Neutrophil (primary cell): ENCODE results near the gene CCDC178.

Experiments used
- H3K27ac ChIP-seq: fragments of 200-600 bp; sonication (generic); 2 replicates; pipeline ENCODE4 v1.5.1; 2016; ENCODE audit warnings: mild to moderate bottlenecking, moderate library complexity
- H3K27me3 ChIP-seq: fragments of 200-600 bp; sonication (generic); 2 replicates; pipeline ENCODE4 v1.6.0; 2016; ENCODE audit warnings: mild to moderate bottlenecking
- H3K36me3 ChIP-seq: fragments of 200-600 bp; sonication (generic); 2 replicates; pipeline ENCODE4 v1.5.1; 2017
- H3K4me1 ChIP-seq, 2 experiments: fragments of 200-600 bp in 1 of 2; sonication (generic) in 1 of 2; 1 replicate in 1 of 2; 2 replicates in 1 of 2; pipeline versions ENCODE4 v1.5.1 to v1.6.1; 2013 to 2016; ENCODE audit warnings: low read depth in 1 of 2, low read length in 1 of 2, mild to moderate bottlenecking in 1 of 2, moderate library complexity in 1 of 2; ENCODE audit not compliant: control insufficient read depth in 1 of 2, insufficient read depth in 1 of 2
- H3K4me3 ChIP-seq, 2 experiments: fragments of 200-600 bp in 1 of 2; sonication (generic) in 1 of 2; 1 replicate in 1 of 2; 2 replicates in 1 of 2; pipeline ENCODE4 v1.5.1; 2013 to 2016; ENCODE audit warnings: low read depth in 1 of 2, low read length in 1 of 2, mild to moderate bottlenecking in 1 of 2, moderate library complexity in 1 of 2
- H3K9me3 ChIP-seq: fragments of 200-600 bp; sonication (generic); 2 replicates; pipeline ENCODE4 v1.5.1; 2016
- CTCF ChIP-seq: fragments of 200-600 bp; sonication (generic); IDR thresholded peaks from 2 replicates; pipeline ENCODE4 v1.5.1; 2016; ENCODE audit warnings: antibody characterized with exemption

The CCDC178 gene

GRCh38 chr18:32919799-32920198, 520.7 kb downstream of the CCDC178 start:
- no peaks in the 10 kb centered on the region for H3K9me3 ChIP-seq
- H3K36me3 ChIP-seq = no peaks in the 10 kb centered on the region
- no peak for TF ChIP-seq CTCF
- H3K4me3 ChIP-seq = no peak overlapping the region
- no peaks in the 10 kb centered on the region for H3K27me3 ChIP-seq
- H3K27ac ChIP-seq = no peak overlapping the region
- H3K4me1 ChIP-seq = no peaks in the 10 kb centered on the region

GRCh38 chr18:32918692-32919250, 521.8 kb downstream of the CCDC178 start:
- Histone ChIP-seq H3K27me3 (no peaks in the 10 kb centered on the region), H3K4me3 (no peak overlapping the region), H3K36me3 (no peaks in the 10 kb centered on the region), H3K27ac (no peak overlapping the region), H3K4me1 (no peaks in the 10 kb centered on the region), H3K9me3 (no peaks in the 10 kb centered on the region)
- TF ChIP-seq CTCF = no peak

- Histone ChIP-seq H3K36me3 (no peaks in the 10 kb centered on the region), H3K27me3 (no peaks in the 10 kb centered on the region), H3K4me3 (no peak overlapping the region), H3K4me1 (no peaks in the 10 kb centered on the region), H3K27ac (no peak overlapping the region), H3K9me3 (no peaks in the 10 kb centered on the region)
- TF ChIP-seq CTCF = no peak
Observed at GRCh38 chr18:32915516-32915915, 525.0 kb downstream of the CCDC178 start.

GRCh38 chr18:32911660-32912284, 528.7 kb downstream of the CCDC178 start:
- H3K27me3 ChIP-seq = no peaks in the 10 kb centered on the region
- no peak overlapping the region for H3K27ac ChIP-seq
- no peaks in the 10 kb centered on the region for H3K9me3 ChIP-seq
- no peak overlapping the region for H3K4me3 ChIP-seq
- no peak for TF ChIP-seq CTCF
- no peaks in the 10 kb centered on the region for H3K4me1 ChIP-seq
- no peaks in the 10 kb centered on the region for H3K36me3 ChIP-seq

- Histone ChIP-seq H3K36me3 (no peaks in the 10 kb centered on the region), H3K4me3 (no peak overlapping the region), H3K9me3 (no peaks in the 10 kb centered on the region), H3K27ac (no peak overlapping the region), H3K4me1 (no peaks in the 10 kb centered on the region), H3K27me3 (no peaks in the 10 kb centered on the region)
- no peak for TF ChIP-seq CTCF
Observed at GRCh38 chr18:32910694-32911296, 529.7 kb downstream of the CCDC178 start.
